IMR-90 (cell line): Measurements from ENCODE around the gene ROBO2. TPM values are rescaled to one million over a fixed set of nuclear protein-coding genes. Genes with fewer than 3 reads are reported as not detected.

ENCODE experiments used
- ATAC-seq: fragments of 200-7000 bp; cut with Tn5 transposase; 2 replicates; pipeline ENCODE4 v1.9.1; 2020; ENCODE audit warnings: low read depth, mild to moderate bottlenecking, moderate library complexity
- BruUV-seq: library from RNA; stranded (reverse); fragments of 400-500 nt; replicated peaks from 2 replicates; lab custom pipeline; 2021; lab: Mats Ljungman, UMichigan
- CTCF ChIA-PET: fragments of 300-600 bp; formaldehyde crosslinking; extraction: SDS; loops from one replicate; lab custom pipeline; 2021; ENCODE audit warnings: antibody characterized with exemption; lab: Yijun Ruan, JAX
- POLR2A ChIA-PET: fragments of 300-600 bp; sonication (Branson Sonifier 250); formaldehyde crosslinking; loops from one replicate; lab custom pipeline; 2022; ENCODE audit warnings: antibody characterized with exemption; ENCODE audit not compliant: unreplicated experiment; lab: Charles Lee
- DNase-seq: peaks from one replicate; pipeline ENCODE4 v3.0.0; 2013
- H2AFZ ChIP-seq: replicated peaks from 2 replicates; pipeline ENCODE3; 2013; ENCODE audit warnings: low read length, mild to moderate bottlenecking; ENCODE audit not compliant: poor library complexity
- H2AK5ac ChIP-seq: 2 replicates; pipeline ENCODE4 v1.6.1; 2013; ENCODE audit warnings: low read depth, low read length, inconsistent platforms
- H2AK9ac ChIP-seq: replicated peaks from 2 replicates; pipeline ENCODE3; 2013; ENCODE audit warnings: mild to moderate bottlenecking, low read depth, low read length, moderate library complexity; ENCODE audit not compliant: poor library complexity
- H2BK120ac ChIP-seq: 2 replicates; pipeline ENCODE4 v1.6.1; 2013; ENCODE audit warnings: low read depth, low read length, inconsistent platforms
- H2BK15ac ChIP-seq: 3 replicates; pipeline ENCODE4 v1.6.1; 2013; ENCODE audit warnings: low read depth, low read length, inconsistent platforms
- H2BK20ac ChIP-seq: 2 replicates; pipeline ENCODE4 v1.6.1; 2013; ENCODE audit warnings: low read depth, mild to moderate bottlenecking, inconsistent platforms, low read length, moderate library complexity
- H2BK5ac ChIP-seq: 2 replicates; pipeline ENCODE4 v1.6.1; 2013; ENCODE audit warnings: mild to moderate bottlenecking, low read depth, low read length, inconsistent platforms; ENCODE audit not compliant: poor library complexity, severe bottlenecking
- H3K14ac ChIP-seq: replicated peaks from 2 replicates; pipeline ENCODE4 v1.6.1; 2013; ENCODE audit warnings: low read depth, low read length, inconsistent platforms
- H3K18ac ChIP-seq: 2 replicates; pipeline ENCODE4 v1.6.1; 2013; ENCODE audit warnings: low read depth, low read length, control low read depth
- H3K23ac ChIP-seq: 2 replicates; pipeline ENCODE4 v1.6.1; 2013; ENCODE audit warnings: low read depth, low read length, inconsistent platforms
- H3K27ac ChIP-seq: 2 replicates; pipeline ENCODE4 v1.5.1; 2013; ENCODE audit warnings: mild to moderate bottlenecking, control low read depth, low read length; ENCODE audit not compliant: insufficient read depth
- H3K27me3 ChIP-seq: 2 replicates; pipeline ENCODE4 v1.6.1; 2013; ENCODE audit warnings: low read length; ENCODE audit not compliant: control insufficient read depth, insufficient read depth
- H3K36me3 ChIP-seq: 2 replicates; pipeline ENCODE4 v1.6.1; 2013; ENCODE audit warnings: low read length, mixed read lengths; ENCODE audit not compliant: control insufficient read depth, insufficient read depth
- H3K4ac ChIP-seq: 2 replicates; pipeline ENCODE4 v1.6.1; 2013; ENCODE audit warnings: low read depth, low read length, inconsistent platforms
- H3K4me1 ChIP-seq: 2 replicates; pipeline ENCODE4 v1.6.1; 2013; ENCODE audit warnings: low read length, mixed read lengths; ENCODE audit not compliant: control insufficient read depth, insufficient read depth
- H3K4me2 ChIP-seq: 2 replicates; pipeline ENCODE4 v1.6.1; 2013; ENCODE audit warnings: low read depth, mild to moderate bottlenecking, control low read depth, low read length, moderate library complexity
- H3K4me3 ChIP-seq: 2 replicates; pipeline ENCODE4 v1.5.1; 2013; ENCODE audit warnings: low read depth, mild to moderate bottlenecking, control low read depth, low read length, moderate library complexity; ENCODE audit not compliant: insufficient read depth
- H3K56ac ChIP-seq: 2 replicates; pipeline ENCODE4 v1.6.1; 2013; ENCODE audit warnings: low read length, inconsistent platforms; ENCODE audit not compliant: insufficient read depth; ENCODE audit errors: extremely low read depth
- H3K79me1 ChIP-seq, 2 experiments: 2 replicates each; pipeline ENCODE4 v1.6.1; 2013; ENCODE audit warnings: low read length in 2 of 2, inconsistent platforms in 1 of 2, low read depth in 1 of 2
- H3K9ac ChIP-seq: 2 replicates; pipeline ENCODE4 v1.6.1; 2013; ENCODE audit warnings: low read depth, low read length, control low read depth
- H3K9me1 ChIP-seq: 2 replicates; pipeline ENCODE4 v1.6.1; 2013; ENCODE audit warnings: low read length, inconsistent platforms; ENCODE audit not compliant: insufficient read depth
- H3K9me3 ChIP-seq: 2 replicates; pipeline ENCODE4 v1.6.1; 2013; ENCODE audit warnings: low read length; ENCODE audit not compliant: control insufficient read depth, insufficient read depth
- H4K20me1 ChIP-seq: 2 replicates; pipeline ENCODE4 v1.6.1; 2013; ENCODE audit warnings: low read length, inconsistent platforms; ENCODE audit not compliant: insufficient read depth
- H4K5ac ChIP-seq: 2 replicates; pipeline ENCODE4 v1.6.1; 2013; ENCODE audit warnings: mild to moderate bottlenecking, low read depth, low read length, control low read depth
- H4K8ac ChIP-seq, 2 experiments: 2 replicates each; pipeline ENCODE4 v1.6.1; 2013; ENCODE audit warnings: low read depth in 2 of 2, low read length in 2 of 2, control low read depth in 1 of 2, inconsistent platforms in 1 of 2
- H4K91ac ChIP-seq: 2 replicates; pipeline ENCODE4 v1.6.1; 2013; ENCODE audit warnings: low read depth, low read length, inconsistent platforms; ENCODE audit not compliant: insufficient read depth
- BHLHE40 ChIP-seq: fragments of 150-350 bp; IDR thresholded peaks from 2 replicates; pipeline ENCODE4 v1.6.1; 2016; ENCODE audit warnings: mild to moderate bottlenecking, low read depth, low read length
- CEBPB ChIP-seq: IDR thresholded peaks from 2 replicates; pipeline ENCODE4 v1.6.1; 2012; ENCODE audit warnings: low read depth, low read length, improper control_type of control experiment
- CHD1 ChIP-seq: IDR thresholded peaks from 2 replicates; pipeline ENCODE4 v1.6.1; 2012; ENCODE audit warnings: low read depth, low read length, improper control_type of control experiment
- FOS ChIP-seq: fragments of 150-350 bp; IDR thresholded peaks from 2 replicates; pipeline ENCODE4 v1.6.1; 2016; ENCODE audit warnings: low read depth, low read length
- MAFK ChIP-seq: IDR thresholded peaks from 2 replicates; pipeline ENCODE4 v1.6.1; 2012; ENCODE audit warnings: low read depth, low read length, improper control_type of control experiment
- MAZ ChIP-seq: IDR thresholded peaks from 2 replicates; pipeline ENCODE4 v1.6.1; 2012; ENCODE audit warnings: low read depth, mild to moderate bottlenecking, low read length, improper control_type of control experiment, moderate library complexity, borderline replicate concordance
- MXI1 ChIP-seq: IDR thresholded peaks from 2 replicates; pipeline ENCODE4 v1.6.1; 2012; ENCODE audit warnings: low read depth, mild to moderate bottlenecking, low read length, moderate library complexity, borderline replicate concordance
- NFE2L2 ChIP-seq: fragments of 150-350 bp; IDR thresholded peaks from 2 replicates; pipeline ENCODE4 v1.6.1; 2016; ENCODE audit warnings: low read depth, mild to moderate bottlenecking, low read length
- POLR2A ChIP-seq: IDR thresholded peaks from 2 replicates; pipeline ENCODE4 v1.6.1; 2012; ENCODE audit warnings: mild to moderate bottlenecking, low read depth, low read length
- RAD21 ChIP-seq: IDR thresholded peaks from 2 replicates; pipeline ENCODE4 v1.6.1; 2012; ENCODE audit warnings: low read length, improper control_type of control experiment
- RCOR1 ChIP-seq: IDR thresholded peaks from 2 replicates; pipeline ENCODE4 v1.6.1; 2012; ENCODE audit warnings: mild to moderate bottlenecking, low read length, improper control_type of control experiment; ENCODE audit not compliant: insufficient replicate concordance
- RFX5 ChIP-seq: IDR thresholded peaks from 2 replicates; pipeline ENCODE4 v1.8.0; 2012; ENCODE audit warnings: low read depth, mild to moderate bottlenecking, low read length, moderate library complexity
- SMC3 ChIP-seq: fragments of 150-350 bp; IDR thresholded peaks from 2 replicates; pipeline ENCODE4 v1.6.1; 2016; ENCODE audit warnings: low read depth, mild to moderate bottlenecking, antibody characterized with exemption, low read length, moderate library complexity
- WGBS, 2 experiments: methylation state at CpG; one replicate each; pipeline versions ENCODE4 v1.1.5 to v1.1.7; 2013; ENCODE audit warnings: missing lambda C conversion rate in 2 of 2; ENCODE audit not compliant: insufficient read length in 1 of 2; ENCODE audit errors: extremely low coverage in 2 of 2; 5-methylcytosine and 5-hydroxymethylcytosine counted together
- dilution Hi-C: fragments of 300-500 bp; cut with HindIII; formaldehyde crosslinking; loops from one replicate; pipeline ENCODE4 v1.14.3; 2018; ENCODE audit warnings: low sequenced_read_pairs; ENCODE audit not compliant: unreplicated experiment
- in situ Hi-C: fragments of 300-500 bp; cut with MboI; formaldehyde crosslinking; loops from 3 replicates; pipeline ENCODE4 v1.14.3; 2019; ENCODE audit warnings: low sequenced_read_pairs, inconsistent platforms, mixed read lengths
- intact Hi-C: fragments of 100-400 bp; cut with micrococcal nuclease; formaldehyde crosslinking; loops from 2 replicates; pipeline ENCODE4 v1.10.0; 2022
- polyA plus RNA-seq, 3 experiments: library from polyadenylated mRNA; depleted of rRNA; stranded (reverse); fragments of >200 nt; gene quantifications; 2 replicates each; pipeline ENCODE4 v1.2.3, GENCODE V29; 2012; ENCODE audit warnings: low replicate concordance in 1 of 3
- total RNA-seq: library from RNA; depleted of rRNA; stranded (reverse); fragments of >200 nt; gene quantifications from 2 replicates; pipeline ENCODE4 v1.2.3, GENCODE V29; 2012
- TF ChIP-seq, protein P1 (sequence below): conservative IDR thresholded peaks from 2 replicates; pipeline ENCODE4 v1.5.1; 2012; ENCODE audit warnings: mild to moderate bottlenecking, low read depth, low read length, improper control_type of control experiment
- TF ChIP-seq, protein P2 (sequence below): fragments of 150-350 bp; IDR thresholded peaks from 2 replicates; pipeline ENCODE4 v1.6.1; 2016; ENCODE audit warnings: low read depth, mild to moderate bottlenecking, low read length, moderate library complexity, borderline replicate concordance
- TF ChIP-seq, protein P3 (sequence below): fragments of 150-350 bp; IDR thresholded peaks from 2 replicates; pipeline ENCODE4 v1.6.1; 2017; ENCODE audit warnings: mild to moderate bottlenecking, antibody characterized with exemption, low read length, low read depth

ROBO2 gene
- total and polyA plus RNA-seq, 2 of the 4 experiments (the other 2 are of a cell fraction): 9.3 to 14.5 TPM

DNA sequence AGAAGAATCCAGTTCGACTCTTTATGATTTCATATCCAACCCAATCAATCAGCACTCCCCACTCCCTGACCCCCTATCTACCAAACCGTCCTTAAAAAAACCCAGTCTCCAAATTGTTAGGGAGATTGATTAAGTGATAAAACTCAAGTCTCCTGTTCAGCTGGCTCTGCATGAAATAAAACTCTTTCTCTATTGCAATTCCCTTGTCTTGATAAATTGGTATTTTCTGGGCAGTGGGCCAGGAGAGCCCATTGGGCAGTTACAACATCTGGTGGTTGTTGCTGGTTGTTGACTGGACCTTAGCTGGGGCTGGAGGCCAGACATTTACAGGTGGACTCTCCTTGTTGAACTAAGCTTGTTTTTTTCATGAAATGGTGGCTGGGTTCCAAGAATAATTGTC is 642.3 kb downstream of the ROBO2 start:
- no peak overlapping the region for H4K91ac ChIP-seq
- H2BK5ac ChIP-seq: no peak overlapping the region
- H3K4me1 ChIP-seq: no peaks in the 10 kb centered on the region
- no peak overlapping the region for H4K8ac ChIP-seq
- no TSS peak for BruUV-seq
- H3K4me3 ChIP-seq: no peak overlapping the region
- ATAC-seq (no peak), DNase-seq (no peak)
- no peak overlapping the region for H3K18ac ChIP-seq
- no peaks in the 10 kb centered on the region for H3K79me1 ChIP-seq
- H3K36me3 ChIP-seq: no peaks in the 10 kb centered on the region
- TF ChIP-seq, protein P1, sequence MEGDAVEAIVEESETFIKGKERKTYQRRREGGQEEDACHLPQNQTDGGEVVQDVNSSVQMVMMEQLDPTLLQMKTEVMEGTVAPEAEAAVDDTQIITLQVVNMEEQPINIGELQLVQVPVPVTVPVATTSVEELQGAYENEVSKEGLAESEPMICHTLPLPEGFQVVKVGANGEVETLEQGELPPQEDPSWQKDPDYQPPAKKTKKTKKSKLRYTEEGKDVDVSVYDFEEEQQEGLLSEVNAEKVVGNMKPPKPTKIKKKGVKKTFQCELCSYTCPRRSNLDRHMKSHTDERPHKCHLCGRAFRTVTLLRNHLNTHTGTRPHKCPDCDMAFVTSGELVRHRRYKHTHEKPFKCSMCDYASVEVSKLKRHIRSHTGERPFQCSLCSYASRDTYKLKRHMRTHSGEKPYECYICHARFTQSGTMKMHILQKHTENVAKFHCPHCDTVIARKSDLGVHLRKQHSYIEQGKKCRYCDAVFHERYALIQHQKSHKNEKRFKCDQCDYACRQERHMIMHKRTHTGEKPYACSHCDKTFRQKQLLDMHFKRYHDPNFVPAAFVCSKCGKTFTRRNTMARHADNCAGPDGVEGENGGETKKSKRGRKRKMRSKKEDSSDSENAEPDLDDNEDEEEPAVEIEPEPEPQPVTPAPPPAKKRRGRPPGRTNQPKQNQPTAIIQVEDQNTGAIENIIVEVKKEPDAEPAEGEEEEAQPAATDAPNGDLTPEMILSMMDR: no peak
- TF ChIP-seq RCOR1 (no peak), BHLHE40 (no peak), RAD21 (no peak), SMC3 (no peak), POLR2A (no peak), NFE2L2 (no peak), MXI1 (no peak), CHD1 (no peak), RFX5 (no peak), MAZ (no peak), FOS (no peak), CEBPB (no peak), MAFK (no peak)
- TF ChIP-seq, protein P2, sequence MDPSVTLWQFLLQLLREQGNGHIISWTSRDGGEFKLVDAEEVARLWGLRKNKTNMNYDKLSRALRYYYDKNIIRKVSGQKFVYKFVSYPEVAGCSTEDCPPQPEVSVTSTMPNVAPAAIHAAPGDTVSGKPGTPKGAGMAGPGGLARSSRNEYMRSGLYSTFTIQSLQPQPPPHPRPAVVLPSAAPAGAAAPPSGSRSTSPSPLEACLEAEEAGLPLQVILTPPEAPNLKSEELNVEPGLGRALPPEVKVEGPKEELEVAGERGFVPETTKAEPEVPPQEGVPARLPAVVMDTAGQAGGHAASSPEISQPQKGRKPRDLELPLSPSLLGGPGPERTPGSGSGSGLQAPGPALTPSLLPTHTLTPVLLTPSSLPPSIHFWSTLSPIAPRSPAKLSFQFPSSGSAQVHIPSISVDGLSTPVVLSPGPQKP: no peak
- TF ChIP-seq, protein P3, sequence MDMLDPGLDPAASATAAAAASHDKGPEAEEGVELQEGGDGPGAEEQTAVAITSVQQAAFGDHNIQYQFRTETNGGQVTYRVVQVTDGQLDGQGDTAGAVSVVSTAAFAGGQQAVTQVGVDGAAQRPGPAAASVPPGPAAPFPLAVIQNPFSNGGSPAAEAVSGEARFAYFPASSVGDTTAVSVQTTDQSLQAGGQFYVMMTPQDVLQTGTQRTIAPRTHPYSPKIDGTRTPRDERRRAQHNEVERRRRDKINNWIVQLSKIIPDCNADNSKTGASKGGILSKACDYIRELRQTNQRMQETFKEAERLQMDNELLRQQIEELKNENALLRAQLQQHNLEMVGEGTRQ: no peak
- no peaks in the 10 kb centered on the region for H3K9me1 ChIP-seq
- no peak overlapping the region for H3K27ac ChIP-seq
- no CpG with 5 or more reads among the region's 2 CpGs for WGBS, 2 experiments
- intact Hi-C loops (no loop called here), dilution Hi-C loops (no loop called here), in situ Hi-C loops (no loop called here)
- no peak overlapping the region for H3K14ac ChIP-seq
- no peak overlapping the region for H3K56ac ChIP-seq
- no peak overlapping the region for H3K4ac ChIP-seq
- H3K9me3 ChIP-seq: peaks cover 7% of the 10 kb centered on the region
- H4K5ac ChIP-seq: no peak overlapping the region
- no peak overlapping the region for H3K9ac ChIP-seq
- no peaks in the 10 kb centered on the region for H3K27me3 ChIP-seq
- ChIA-PET CTCF (no interaction called here), POLR2A (no interaction called here)
- H2AK9ac ChIP-seq: no peak overlapping the region
- H3K4me2 ChIP-seq: no peak overlapping the region
- no peak overlapping the region for H2AFZ ChIP-seq
- no peak overlapping the region for H2BK15ac ChIP-seq
- no peak overlapping the region for H2BK20ac ChIP-seq
- no peak overlapping the region for H3K23ac ChIP-seq
- H2AK5ac ChIP-seq: no peak overlapping the region
- no peak overlapping the region for H2BK120ac ChIP-seq
- no peaks in the 10 kb centered on the region for H4K20me1 ChIP-seq
